Activated B cell treated with CpG ODN at 0.5 μM for 24 hours (primary cell): ENCODE measurements around the gene CEP83. TPM values are rescaled to one million over a fixed set of nuclear protein-coding genes. Genes with fewer than 3 reads are reported as not detected.
A peak's percentile ranks its signal among the peaks of the same experiment; 100 is the strongest.

Experiments
- ATAC-seq: fragments of 200-7000 bp; cut with Tn5 transposase; one replicate; pipeline ENCODE4 v1.10.0; 2021; ENCODE audit warnings: low read depth, mild to moderate bottlenecking, moderate library complexity
- CTCF ChIA-PET: fragments of 350-600 bp; sonication (Branson Sonifier 250); formaldehyde crosslinking; loops from one replicate; lab custom pipeline; 2021; ENCODE audit warnings: antibody characterized with exemption; lab: Charles Lee
- POLR2A ChIA-PET: fragments of 350-600 bp; sonication (Branson Sonifier 250); formaldehyde crosslinking; loops from one replicate; lab custom pipeline; 2021; ENCODE audit warnings: antibody characterized with exemption; lab: Charles Lee
- DNase-seq: peaks from one replicate; pipeline ENCODE4 v3.0.0; 2022
- H3K27ac Mint-ChIP-seq: one replicate; pipeline ENCODE4 v1.8.0; 2020; ENCODE audit warnings: mixed read lengths
- H3K27me3 Mint-ChIP-seq: one replicate; pipeline ENCODE4 v1.8.0; 2021; ENCODE audit warnings: mixed read lengths
- H3K36me3 Mint-ChIP-seq: one replicate; pipeline ENCODE4 v1.8.0; 2021; ENCODE audit warnings: low read depth, mixed read lengths
- H3K4me1 Mint-ChIP-seq: one replicate; pipeline ENCODE4 v1.8.0; 2021; ENCODE audit warnings: mixed read lengths
- H3K4me3 Mint-ChIP-seq: one replicate; pipeline ENCODE4 v1.8.0; 2020; ENCODE audit warnings: mild to moderate bottlenecking, mixed read lengths
- H3K9me3 Mint-ChIP-seq: one replicate; pipeline ENCODE4 v1.8.0; 2020; ENCODE audit warnings: mixed read lengths
- intact Hi-C: fragments of 100-400 bp; cut with micrococcal nuclease; formaldehyde crosslinking; loops from one replicate; pipeline ENCODE4 v1.15.1; 2024
- total RNA-seq: library from RNA; stranded (reverse); gene quantifications from 2 replicates; pipeline ENCODE4 v1.2.3, GENCODE V29; 2022
- TF ChIP-seq, protein P1 (sequence below): fragments of 200-600 bp; IDR thresholded peaks from one replicate; pipeline ENCODE4 v1.8.0; 2022; ENCODE audit warnings: antibody characterized with exemption, mild to moderate bottlenecking

CEP83 gene
- total RNA-seq, 1 donor from 2014 or later, result 36.9 TPM

DNA sequence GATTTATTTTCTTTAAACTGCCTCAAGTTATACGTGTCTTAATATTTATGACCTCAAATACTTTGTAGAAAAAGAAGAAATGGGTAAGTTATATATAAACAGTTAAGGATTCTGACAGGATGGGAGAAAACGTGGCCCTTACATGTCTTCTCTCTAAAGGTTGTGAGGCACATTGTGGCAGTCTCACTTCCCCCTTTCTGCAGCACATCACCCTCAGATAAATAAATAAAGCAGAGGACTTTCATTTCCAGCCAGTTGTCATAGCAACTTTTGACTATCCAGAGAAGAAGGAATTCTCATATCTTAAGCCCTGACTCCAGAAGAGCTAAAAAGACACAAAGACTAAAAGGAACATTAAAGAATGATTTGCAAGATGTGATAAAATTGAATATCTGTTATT, 28.8 kb upstream of the CEP83 start:
- Mint-ChIP-seq H3K27me3 (no peaks in the 10 kb centered on the region), H3K36me3 (no peaks in the 10 kb centered on the region), H3K4me3 (peak overlapping the region; percentile 12), H3K4me1 (peaks cover 15% of the 10 kb centered on the region), H3K9me3 (no peaks in the 10 kb centered on the region), H3K27ac (peak overlapping the region; percentile 71)
- ATAC-seq (peak; percentile 83), DNase-seq (no peak)
- TF ChIP-seq, protein P1, sequence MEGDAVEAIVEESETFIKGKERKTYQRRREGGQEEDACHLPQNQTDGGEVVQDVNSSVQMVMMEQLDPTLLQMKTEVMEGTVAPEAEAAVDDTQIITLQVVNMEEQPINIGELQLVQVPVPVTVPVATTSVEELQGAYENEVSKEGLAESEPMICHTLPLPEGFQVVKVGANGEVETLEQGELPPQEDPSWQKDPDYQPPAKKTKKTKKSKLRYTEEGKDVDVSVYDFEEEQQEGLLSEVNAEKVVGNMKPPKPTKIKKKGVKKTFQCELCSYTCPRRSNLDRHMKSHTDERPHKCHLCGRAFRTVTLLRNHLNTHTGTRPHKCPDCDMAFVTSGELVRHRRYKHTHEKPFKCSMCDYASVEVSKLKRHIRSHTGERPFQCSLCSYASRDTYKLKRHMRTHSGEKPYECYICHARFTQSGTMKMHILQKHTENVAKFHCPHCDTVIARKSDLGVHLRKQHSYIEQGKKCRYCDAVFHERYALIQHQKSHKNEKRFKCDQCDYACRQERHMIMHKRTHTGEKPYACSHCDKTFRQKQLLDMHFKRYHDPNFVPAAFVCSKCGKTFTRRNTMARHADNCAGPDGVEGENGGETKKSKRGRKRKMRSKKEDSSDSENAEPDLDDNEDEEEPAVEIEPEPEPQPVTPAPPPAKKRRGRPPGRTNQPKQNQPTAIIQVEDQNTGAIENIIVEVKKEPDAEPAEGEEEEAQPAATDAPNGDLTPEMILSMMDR, result no peak
- CTCF ChIA-PET, result no interaction called here
- POLR2A ChIA-PET, result no interaction called here
- intact Hi-C loops, result loop anchor here (2.0 kb wide), 1 partner anchor 28 kb away; no protein-coding TSS in a partner anchor

GRCh38 chr12:94481734-94482133, 22.1 kb upstream of the CEP83 start:
- H3K36me3 Mint-ChIP-seq, result no peaks in the 10 kb centered on the region
- no peaks in the 10 kb centered on the region for H3K9me3 Mint-ChIP-seq
- no peak overlapping the region for H3K4me3 Mint-ChIP-seq
- no peaks in the 10 kb centered on the region for H3K27me3 Mint-ChIP-seq
- no peak for DNase-seq
- no peak overlapping the region for H3K27ac Mint-ChIP-seq
- TF ChIP-seq, protein P1, result no peak
- no peak for ATAC-seq
- POLR2A ChIA-PET, result no interaction called here
- CTCF ChIA-PET, result no interaction called here
- intact Hi-C loops, result no loop called here
- H3K4me1 Mint-ChIP-seq, result no peaks in the 10 kb centered on the region

GRCh38 chr12:94469522-94469921, 9.9 kb upstream of the CEP83 start:
- no peak for ATAC-seq
- intact Hi-C loops, result no loop called here
- no peak overlapping the region for H3K27ac Mint-ChIP-seq

DNA sequence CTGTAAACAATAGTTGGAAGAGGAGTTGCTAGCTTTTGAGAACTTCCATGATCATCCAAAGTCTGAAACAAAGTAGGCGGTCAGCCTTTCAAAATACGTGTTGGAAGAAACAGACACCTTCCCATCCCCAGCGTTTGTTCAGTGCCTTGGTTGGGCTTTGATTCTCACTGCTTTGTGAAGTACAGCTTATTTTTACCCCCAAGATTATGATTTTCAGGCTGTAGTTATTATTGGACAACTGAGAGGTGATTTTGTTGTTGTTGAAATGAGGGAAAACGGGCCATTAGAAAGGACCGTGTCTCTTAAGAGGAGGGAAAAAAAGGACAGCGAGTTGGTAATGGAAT, 921 bp upstream of the CEP83 start:
- H3K9me3 Mint-ChIP-seq, result no peaks in the 10 kb centered on the region
- no peaks in the 10 kb centered on the region for H3K27me3 Mint-ChIP-seq
- ChIA-PET CTCF (interaction anchor here (0.7 kb wide), 1 partner anchor 303 kb away, joined by 4 read pairs; no protein-coding TSS in a partner anchor), POLR2A (interaction anchor here (0.7 to 2.1 kb wide), 3 partner anchors 11 to 323 kb away, joined by 3 to 10 read pairs (median 3); no protein-coding TSS in a partner anchor)
- TF ChIP-seq, protein P1, result no peak
- H3K4me1 Mint-ChIP-seq, result peaks cover 23% of the 10 kb centered on the region
- peaks cover 7% of the 10 kb centered on the region for H3K36me3 Mint-ChIP-seq
- H3K4me3 Mint-ChIP-seq, result peak overlapping the region; percentile 91
- intact Hi-C loops, result loop anchor here (1.0 to 5.0 kb wide), 4 partner anchors 28 to 262 kb away; no protein-coding TSS in a partner anchor
- no peak for ATAC-seq
- no peak for DNase-seq
- H3K27ac Mint-ChIP-seq, result peak overlapping the region; percentile 88

More at GRCh38 chr12:94469522-94469921, 9.9 kb upstream of the CEP83 start:
- peaks cover 2% of the 10 kb centered on the region for H3K4me1 Mint-ChIP-seq
- ChIA-PET CTCF (no interaction called here), POLR2A (no interaction called here)
- H3K9me3 Mint-ChIP-seq, result peaks cover 2% of the 10 kb centered on the region
- TF ChIP-seq, protein P1, result no peak
- H3K36me3 Mint-ChIP-seq, result no peaks in the 10 kb centered on the region
- DNase-seq, result no peak
- H3K27me3 Mint-ChIP-seq, result no peaks in the 10 kb centered on the region
- no peak overlapping the region for H3K4me3 Mint-ChIP-seq

DNA sequence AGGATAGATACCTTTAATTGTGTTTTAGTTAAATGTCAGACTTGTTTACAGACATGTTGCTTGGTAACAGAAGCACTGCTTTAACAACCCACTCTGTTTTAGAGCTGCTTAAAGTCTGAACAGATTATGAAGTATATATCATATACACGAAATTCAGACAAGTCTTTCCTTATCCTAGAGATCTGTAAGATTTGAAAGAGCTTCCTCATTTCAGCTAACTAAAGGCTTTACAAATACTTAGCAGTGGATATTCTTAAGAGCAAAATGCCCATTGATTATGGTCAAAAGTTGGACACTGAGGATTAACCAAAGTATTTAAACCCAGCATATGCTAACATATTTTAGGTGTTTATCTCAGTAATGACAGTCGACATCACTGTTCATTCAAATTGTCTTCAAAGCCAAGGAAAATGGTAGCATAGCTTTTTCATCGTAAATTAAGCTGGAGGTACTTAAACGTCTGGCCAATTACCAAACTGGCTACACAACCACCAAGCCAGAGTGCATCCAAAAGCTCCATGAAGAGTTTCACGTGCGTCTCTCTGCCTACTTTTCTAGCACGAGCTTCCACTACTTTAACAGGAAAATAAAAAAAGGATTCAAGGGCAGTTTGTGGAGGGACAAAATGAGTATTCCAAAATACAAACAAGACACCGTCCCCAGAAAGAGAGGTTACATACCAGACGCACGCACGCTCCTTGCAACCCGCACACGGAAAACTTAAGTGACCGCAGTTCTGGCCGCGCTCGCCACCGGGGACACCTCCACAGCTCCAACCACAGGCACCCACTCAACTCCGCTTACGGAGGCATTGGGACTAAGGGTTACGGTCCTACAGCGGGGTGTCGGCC, 565 bp downstream of the CEP83 start:
- Mint-ChIP-seq H3K4me1 (peaks cover 23% of the 10 kb centered on the region), H3K27me3 (no peaks in the 10 kb centered on the region), H3K9me3 (no peaks in the 10 kb centered on the region), H3K4me3 (peak overlapping the region; percentile 91), H3K36me3 (peaks cover 16% of the 10 kb centered on the region), H3K27ac (peak overlapping the region; percentile 88)
- TF ChIP-seq, protein P1, result no peak
- intact Hi-C loops, result loop anchor here (1.0 kb wide), 4 partner anchors 311 to 889 kb away; partner anchors contain the start of genes CRADD and PLXNC1
- ChIA-PET POLR2A (interaction anchor here (1.1 to 2.1 kb wide), 2 partner anchors 251 to 310 kb away, joined by 3 to 10 read pairs; no protein-coding TSS in a partner anchor), CTCF (interaction anchor here (1.0 to 1.2 kb wide), 4 partner anchors 9 to 325 kb away, joined by 3 to 5 read pairs (median 3); no protein-coding TSS in a partner anchor)
- peak; percentile 32 for ATAC-seq
- no peak for DNase-seq
